ENCODE measurements around the gene HOXD9.

DNA sequence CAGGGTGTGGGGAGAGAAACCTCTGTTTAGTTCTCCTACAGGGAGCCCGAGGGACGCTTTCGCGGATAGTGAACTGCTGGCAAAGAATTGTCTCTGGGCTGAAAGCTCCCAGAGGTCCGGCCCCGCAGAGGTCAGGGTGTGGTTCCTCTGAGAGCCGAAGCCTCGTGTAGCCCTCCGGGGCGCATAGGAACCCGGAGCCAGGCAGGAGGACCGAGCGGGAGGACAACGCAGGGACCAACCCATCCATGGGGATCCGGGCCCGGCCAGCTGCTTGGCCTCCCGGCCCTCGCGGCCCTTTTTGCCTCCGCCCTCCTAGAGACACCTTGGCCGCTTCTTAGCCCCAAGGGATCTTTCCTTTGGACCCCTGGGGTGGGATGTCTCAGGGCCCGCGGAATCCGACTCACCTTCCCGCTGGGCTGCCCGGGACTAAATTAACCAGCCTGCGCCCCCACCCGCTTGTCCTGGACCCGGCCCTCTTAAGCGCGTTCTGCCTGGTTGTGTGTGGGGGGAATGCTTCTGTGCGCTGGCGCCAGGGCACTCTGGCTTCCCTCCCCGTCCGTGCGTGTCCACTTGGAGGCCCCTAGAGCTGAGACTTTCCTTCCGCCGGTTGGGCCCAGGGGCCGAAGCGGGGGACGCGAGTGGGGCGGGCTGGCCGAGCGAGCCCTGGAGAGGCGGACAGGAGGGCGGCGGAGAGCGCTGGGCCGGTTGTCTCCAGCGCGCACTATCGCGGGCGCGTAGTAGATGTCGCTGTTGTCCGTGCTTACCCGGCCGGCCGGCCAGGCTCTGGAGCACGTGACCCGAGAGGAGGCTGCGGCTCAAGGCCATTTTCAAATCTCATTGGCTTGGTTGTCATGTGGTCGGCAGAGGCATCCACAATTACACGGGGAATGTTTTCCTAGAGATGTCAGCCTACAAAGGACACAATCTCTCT lies 6.4 kb upstream of the HOXD9 start, which contains the start of gene HOXD10:
- TF ChIP-seq SNAI2 (CRISPR knock-in tag; IDR thresholded peaks at IDR 0.05): no peak
- no peak for TF ChIP-seq TOX (CRISPR knock-in tag; IDR thresholded peaks at IDR 0.05; ENCODE audit: borderline replicate concordance)
- TF ChIP-seq, protein P1, sequence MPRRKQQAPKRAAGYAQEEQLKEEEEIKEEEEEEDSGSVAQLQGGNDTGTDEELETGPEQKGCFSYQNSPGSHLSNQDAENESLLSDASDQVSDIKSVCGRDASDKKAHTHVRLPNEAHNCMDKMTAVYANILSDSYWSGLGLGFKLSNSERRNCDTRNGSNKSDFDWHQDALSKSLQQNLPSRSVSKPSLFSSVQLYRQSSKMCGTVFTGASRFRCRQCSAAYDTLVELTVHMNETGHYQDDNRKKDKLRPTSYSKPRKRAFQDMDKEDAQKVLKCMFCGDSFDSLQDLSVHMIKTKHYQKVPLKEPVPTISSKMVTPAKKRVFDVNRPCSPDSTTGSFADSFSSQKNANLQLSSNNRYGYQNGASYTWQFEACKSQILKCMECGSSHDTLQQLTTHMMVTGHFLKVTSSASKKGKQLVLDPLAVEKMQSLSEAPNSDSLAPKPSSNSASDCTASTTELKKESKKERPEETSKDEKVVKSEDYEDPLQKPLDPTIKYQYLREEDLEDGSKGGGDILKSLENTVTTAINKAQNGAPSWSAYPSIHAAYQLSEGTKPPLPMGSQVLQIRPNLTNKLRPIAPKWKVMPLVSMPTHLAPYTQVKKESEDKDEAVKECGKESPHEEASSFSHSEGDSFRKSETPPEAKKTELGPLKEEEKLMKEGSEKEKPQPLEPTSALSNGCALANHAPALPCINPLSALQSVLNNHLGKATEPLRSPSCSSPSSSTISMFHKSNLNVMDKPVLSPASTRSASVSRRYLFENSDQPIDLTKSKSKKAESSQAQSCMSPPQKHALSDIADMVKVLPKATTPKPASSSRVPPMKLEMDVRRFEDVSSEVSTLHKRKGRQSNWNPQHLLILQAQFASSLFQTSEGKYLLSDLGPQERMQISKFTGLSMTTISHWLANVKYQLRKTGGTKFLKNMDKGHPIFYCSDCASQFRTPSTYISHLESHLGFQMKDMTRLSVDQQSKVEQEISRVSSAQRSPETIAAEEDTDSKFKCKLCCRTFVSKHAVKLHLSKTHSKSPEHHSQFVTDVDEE (CRISPR knock-in tag; IDR thresholded peaks at IDR 0.05): no peak
- TF ChIP-seq GLIS3 (CRISPR knock-in tag; IDR thresholded peaks at IDR 0.05): no peak
- TF ChIP-seq, protein P2, sequence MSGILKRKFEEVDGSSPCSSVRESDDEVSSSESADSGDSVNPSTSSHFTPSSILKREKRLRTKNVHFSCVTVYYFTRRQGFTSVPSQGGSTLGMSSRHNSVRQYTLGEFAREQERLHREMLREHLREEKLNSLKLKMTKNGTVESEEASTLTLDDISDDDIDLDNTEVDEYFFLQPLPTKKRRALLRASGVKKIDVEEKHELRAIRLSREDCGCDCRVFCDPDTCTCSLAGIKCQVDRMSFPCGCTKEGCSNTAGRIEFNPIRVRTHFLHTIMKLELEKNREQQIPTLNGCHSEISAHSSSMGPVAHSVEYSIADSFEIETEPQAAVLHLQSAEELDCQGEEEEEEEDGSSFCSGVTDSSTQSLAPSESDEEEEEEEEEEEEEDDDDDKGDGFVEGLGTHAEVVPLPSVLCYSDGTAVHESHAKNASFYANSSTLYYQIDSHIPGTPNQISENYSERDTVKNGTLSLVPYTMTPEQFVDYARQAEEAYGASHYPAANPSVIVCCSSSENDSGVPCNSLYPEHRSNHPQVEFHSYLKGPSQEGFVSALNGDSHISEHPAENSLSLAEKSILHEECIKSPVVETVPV (CRISPR knock-in tag; IDR thresholded peaks at IDR 0.05): no peak
- no peak for TF ChIP-seq ZNF8 (CRISPR knock-in tag; IDR thresholded peaks at IDR 0.05)
- TF ChIP-seq, protein P3, sequence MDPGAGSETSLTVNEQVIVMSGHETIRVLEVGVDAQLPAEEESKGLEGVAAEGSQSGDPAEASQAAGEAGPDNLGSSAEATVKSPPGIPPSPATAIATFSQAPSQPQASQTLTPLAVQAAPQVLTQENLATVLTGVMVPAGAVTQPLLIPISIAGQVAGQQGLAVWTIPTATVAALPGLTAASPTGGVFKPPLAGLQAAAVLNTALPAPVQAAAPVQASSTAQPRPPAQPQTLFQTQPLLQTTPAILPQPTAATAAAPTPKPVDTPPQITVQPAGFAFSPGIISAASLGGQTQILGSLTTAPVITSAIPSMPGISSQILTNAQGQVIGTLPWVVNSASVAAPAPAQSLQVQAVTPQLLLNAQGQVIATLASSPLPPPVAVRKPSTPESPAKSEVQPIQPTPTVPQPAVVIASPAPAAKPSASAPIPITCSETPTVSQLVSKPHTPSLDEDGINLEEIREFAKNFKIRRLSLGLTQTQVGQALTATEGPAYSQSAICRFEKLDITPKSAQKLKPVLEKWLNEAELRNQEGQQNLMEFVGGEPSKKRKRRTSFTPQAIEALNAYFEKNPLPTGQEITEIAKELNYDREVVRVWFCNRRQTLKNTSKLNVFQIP (CRISPR knock-in tag; IDR thresholded peaks at IDR 0.05; ENCODE audit: borderline replicate concordance, low read depth): no peak
- no peak for TF ChIP-seq RARB (CRISPR knock-in tag; IDR thresholded peaks at IDR 0.05)
- TF ChIP-seq PPARA (CRISPR knock-in tag; IDR thresholded peaks at IDR 0.05; ENCODE audit: borderline replicate concordance): no peak
- TF ChIP-seq ZNF565 (CRISPR knock-in tag; conservative IDR thresholded peaks at IDR 0.05; ENCODE audit: low read depth): no peak
- TF ChIP-seq PATZ1 (CRISPR knock-in tag; IDR thresholded peaks at IDR 0.05; ENCODE audit: borderline replicate concordance): no peak
- TF ChIP-seq ARNTL (CRISPR knock-in tag; IDR thresholded peaks at IDR 0.05; ENCODE audit: borderline replicate concordance, low read depth): no peak
